ENCODE measurements around the gene SHC3.

Gene SHC3

DNA sequence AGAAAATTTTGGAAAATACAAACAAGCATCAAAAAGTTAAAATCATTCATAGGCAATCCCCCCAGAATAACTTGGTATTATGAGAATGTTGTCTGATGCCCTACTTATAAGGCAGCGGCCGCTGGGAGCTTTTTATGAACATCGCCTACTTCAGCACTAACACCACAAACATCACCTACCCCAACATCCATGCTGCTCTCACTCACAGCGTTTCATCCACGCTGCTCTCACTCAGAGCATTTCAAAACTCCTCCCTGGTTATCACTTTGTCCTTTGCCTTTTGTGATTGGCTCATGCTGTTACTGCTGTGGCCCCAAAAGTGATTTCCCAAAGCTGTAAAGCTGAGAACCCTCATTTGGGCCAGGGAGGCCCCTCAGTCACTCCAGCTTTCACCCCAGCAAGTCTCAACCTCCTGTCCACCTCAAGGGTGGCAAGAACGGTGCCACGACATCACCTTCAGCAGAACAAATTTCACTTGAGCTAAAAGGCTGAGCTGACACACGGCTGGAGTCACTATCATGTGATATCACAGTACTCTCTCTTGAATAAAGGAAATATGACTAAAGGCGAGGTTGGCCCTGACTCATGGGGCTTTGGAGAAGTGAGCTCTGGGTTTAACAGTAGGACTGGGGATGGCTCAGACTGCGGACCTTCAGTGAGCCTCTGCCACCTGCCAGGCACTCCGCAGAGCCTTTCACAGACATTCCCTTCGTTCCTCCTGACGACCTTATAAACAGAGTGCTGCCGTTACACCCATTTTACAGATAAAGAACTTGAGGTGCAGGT is 25.2 kb downstream of the SHC3 start:
- DNase-seq, result peak; percentile 75

DNA sequence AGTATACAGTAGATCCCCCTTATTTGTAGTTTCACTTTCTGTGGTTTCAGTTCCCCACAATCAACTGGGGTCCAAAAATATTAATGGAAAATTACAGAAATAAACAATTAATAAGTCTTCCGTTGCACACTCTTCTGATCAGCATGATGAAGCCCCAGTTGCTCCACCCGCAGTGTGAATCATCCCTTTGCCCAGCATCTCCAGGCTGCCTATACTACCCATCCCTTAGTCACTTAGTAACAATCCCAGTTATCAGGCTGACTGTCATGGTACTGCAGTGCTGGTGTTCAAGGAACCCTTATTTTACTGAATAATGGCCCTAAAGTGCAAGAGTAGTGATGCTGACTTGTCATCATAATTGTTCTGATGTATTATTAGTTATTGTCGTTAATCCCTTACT is 28.9 kb downstream of the SHC3 start:
- DNase-seq, result no peak

DNA sequence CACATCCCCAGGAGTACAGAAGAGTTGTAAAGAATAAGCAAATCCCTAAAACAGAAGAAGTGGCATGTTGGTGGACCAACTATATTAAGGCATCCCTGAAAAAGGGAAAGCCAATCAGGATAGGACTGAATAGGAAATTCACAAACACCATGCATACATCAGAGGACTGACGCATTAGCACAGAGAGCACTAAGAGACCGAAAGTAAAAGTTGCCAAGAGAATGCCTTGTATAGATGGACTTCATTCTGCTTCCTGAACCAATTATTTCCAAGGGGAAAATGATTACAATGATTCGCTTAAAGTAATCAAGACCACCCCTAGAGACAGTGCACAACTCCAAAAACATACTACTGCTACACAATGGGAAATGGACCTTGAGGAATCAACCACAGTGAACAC is 33.5 kb downstream of the SHC3 start:
- DNase-seq, result no peak

DNA sequence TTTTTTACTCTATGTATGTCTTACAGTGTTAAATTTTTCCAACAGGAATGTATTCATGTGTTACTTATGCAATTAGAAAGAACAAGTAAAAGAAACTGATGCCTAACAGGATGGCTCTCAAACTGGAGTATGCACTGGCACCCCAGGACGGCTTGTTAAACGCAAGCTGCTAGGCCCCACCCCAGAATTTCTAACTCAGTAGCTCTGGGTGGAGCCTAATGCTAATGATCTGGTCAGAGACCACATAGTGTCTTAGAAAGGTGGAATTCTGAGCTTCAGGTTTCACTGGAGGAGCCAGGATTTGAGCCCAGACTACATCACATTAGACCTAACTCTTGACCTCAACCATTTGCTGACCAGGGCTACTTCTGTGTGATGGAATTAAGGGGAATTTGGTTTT is 34.4 kb downstream of the SHC3 start:
- no peak for DNase-seq

DNA sequence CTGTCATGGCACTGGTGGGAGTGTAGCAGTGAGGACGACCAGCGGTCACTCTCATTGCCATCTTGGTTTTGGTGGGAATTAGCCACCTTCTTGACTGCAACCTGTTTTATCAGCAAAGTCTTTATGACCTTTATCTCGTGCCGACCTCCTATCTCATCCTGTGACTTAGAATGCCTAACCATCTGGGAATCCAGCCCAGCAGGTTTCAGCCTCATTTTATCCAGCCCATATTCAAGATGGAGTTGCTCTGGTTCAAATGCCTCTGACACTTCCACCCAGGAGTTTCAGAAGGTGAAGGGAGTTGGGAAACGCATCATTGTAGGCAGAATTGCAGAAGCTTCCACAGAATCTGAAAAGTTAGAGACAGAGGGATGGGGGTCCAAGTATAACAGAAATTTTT is 35.4 kb downstream of the SHC3 start:
- DNase-seq, result no peak

DNA sequence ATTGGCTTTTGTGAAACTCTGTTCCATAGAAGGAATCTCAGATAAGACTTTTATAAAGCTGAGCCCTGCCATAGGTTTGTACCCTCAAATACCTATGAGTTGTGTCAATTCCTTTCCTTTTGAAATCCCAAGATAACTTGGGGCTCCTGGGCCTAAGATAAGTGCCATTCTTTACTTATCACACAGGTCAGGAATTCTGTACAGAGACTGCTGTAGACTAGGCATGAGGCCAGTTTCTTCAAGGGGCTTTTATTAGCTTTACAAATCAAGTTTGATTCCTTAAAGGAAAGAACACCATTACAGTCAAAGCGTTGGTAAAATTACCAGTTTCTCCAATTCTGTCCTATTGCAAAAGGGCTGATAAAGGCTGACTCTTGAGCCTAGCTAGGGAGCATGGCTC is 39.2 kb downstream of the SHC3 start:
- DNase-seq, result no peak

DNA sequence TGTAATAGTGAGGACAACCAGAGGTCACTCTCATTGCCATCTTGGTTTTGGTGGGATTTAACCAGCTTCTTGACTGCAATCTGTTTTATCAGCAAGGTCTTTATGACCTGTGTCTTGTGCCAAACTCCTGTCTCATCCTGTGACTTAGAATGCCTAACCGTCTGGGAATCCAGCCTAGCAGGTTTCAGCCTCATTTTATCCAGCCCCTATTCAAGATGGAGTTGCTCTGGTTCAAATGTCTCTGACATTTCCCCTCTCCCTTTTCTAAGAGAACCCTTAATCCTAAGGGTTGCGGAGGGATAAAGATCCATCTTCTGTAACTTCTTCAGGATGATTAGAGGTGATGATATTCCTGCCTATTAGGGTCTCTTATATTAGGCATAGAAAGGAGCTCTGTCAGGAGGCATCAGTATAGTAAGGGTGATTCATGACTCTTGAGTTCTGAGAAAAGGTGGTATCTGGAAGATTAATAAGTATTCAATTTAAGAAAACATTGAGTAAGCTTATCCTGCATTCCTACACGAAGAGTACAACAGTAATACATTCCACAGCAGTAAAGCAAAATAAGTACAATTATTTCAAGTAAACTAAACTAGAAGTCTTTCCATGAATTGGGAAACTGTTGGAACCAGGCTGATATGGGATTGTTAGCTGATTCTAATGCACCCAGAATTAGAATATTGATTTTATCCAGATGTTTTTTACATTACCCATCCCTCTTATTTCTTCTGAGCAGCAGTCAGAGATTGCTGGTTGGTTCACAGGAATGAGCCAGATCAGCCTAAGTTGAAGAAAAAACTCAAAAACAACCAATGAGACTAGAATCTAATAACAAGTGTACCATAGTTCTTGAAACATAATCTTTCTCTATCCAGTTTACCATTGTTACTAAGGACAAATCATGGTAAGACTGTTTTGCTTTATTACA is 39.9 kb downstream of the SHC3 start:
- no peak for DNase-seq

DNA sequence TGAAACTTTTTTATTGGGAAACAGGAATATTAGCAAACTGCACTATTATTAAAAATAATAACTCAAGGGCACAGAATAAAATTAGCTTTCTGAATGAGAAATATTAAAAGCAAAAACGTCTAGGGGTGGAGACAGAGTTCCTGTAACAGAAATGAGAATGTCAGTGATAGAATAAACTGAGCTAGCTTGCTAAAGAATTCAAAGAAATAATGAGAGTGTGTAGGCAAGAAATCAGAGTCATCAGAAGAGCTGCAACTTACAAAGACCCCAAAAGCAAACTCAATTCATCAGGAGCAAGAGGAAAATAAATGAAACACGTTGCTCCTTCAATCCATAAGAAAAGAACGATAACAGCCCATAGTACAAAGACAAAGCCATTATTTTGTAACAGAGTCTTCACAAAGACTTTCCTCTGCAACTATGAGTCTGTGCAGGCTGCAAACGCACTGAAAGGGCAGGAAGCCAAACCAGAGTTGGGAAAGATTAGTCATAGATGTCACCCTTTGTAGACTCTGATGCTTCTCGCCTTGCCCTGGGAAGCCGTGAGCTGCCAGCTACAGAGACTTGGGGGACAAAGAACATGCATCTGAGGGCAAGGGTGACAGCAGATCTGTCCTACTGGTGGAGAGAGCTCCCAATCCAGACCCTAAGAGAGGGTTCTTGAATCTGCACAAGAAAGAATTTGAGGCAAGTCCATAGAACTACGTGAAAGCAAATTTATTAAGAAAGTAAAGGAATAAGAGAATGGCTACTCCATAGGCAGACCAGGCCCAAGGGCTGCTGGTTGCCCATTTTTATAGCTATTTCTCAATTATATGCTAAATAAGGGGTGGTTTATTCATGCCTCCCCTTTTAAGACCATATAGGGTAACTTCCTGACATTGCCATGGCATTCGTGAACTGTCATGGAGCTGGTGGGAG is 40.8 kb downstream of the SHC3 start:
- peak; percentile 65 for DNase-seq

DNA sequence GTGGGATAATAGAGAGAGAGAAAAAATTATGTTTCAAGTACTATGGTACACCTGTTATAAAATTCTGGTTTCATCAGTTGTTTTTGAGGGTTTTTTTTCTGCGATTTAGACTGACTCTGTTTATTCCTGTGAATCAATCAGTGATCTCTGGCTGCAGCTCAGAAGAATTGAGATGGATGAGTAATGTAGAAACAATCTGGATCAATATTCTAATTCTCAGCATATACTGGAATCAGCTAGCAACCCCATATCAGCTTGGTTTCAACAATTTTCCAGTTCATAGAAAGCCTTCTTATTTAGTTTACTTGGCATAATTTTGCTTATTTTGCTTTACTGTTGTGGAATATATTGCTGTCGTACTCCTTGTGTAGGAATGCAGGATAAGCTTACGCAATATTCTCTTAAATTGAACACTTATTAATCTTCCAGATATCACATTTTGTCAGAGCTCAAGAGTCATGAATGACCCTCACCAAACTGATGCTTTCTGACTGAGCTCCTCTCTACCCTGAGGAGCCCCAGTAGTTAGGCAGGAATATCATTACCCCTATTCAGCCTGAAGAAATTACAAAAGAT is 42.9 kb downstream of the SHC3 start:
- no peak for DNase-seq

DNA sequence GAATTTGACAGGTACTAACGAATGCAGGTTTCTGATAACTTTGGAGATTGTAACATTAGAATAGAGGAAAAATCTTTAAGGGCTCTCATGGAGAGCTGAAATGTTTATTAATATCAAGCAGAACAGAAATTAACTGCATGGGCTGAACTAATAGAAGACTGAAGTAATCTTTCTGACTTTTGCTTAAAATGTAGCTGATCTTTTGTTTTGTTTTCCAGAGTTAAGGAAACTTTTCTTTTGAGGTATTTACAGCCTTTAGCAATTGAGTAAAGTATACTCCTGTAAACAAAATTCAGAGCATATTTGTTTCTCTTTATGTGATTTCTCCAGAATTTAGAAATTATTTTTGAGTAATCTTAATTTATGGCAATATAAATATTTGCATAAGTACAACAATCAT is 43.9 kb downstream of the SHC3 start:
- no peak for DNase-seq

DNA sequence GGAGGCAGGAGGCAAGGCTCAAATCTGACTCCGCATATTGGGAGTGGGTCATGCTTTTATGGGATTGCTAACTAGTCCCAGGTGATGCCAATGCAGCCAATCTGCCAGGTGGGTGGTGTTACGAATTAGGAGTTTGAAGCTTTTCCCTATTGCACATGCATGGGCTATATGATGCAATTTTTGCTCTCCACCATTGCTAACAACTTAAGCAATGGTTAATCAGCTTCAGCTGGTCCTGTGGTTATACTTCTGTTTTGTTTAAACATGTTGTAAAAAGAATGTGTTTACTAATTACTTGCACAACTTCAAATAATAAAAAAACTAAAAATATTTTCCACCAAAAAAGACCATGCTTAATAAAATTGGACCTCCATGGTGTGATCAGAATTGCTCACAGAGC is 55.7 kb downstream of the SHC3 start:
- peak; percentile 76 for DNase-seq

DNA sequence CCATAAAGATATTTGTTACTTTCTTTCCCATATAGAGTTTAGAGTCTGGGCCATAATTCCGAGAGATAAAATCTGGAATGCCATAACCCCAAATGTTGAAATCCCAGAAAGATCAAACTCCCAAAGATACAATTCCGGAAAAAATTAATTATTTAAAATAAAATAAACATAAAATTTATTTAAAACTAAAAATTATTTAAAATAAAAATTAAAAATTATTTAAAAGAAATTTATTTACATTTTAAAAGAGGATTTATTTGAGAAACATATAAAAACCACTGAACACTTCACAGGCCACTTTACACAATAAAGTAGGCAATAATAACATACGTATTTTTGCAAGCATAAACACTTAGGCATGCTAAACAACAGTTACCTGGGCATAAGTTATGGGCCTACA is 57.9 kb downstream of the SHC3 start:
- DNase-seq, result no peak

DNA sequence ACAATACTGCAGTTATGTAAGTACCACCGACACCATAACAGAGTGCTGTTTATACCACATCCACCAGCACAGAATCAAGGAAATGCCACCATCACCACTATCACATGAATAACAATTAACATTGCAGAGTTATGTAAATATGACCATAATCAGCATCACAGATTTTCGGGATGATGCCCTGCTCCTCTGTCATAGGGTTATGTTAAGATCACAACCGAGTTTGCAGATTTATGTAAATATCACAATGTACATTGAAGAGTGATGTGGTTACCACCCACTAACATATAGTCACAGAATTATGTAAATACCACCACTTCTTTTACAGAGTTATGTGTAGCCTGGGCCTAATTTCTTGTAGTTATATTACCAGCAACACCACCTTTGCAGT is 61.8 kb downstream of the SHC3 start:
- no peak for DNase-seq

DNA sequence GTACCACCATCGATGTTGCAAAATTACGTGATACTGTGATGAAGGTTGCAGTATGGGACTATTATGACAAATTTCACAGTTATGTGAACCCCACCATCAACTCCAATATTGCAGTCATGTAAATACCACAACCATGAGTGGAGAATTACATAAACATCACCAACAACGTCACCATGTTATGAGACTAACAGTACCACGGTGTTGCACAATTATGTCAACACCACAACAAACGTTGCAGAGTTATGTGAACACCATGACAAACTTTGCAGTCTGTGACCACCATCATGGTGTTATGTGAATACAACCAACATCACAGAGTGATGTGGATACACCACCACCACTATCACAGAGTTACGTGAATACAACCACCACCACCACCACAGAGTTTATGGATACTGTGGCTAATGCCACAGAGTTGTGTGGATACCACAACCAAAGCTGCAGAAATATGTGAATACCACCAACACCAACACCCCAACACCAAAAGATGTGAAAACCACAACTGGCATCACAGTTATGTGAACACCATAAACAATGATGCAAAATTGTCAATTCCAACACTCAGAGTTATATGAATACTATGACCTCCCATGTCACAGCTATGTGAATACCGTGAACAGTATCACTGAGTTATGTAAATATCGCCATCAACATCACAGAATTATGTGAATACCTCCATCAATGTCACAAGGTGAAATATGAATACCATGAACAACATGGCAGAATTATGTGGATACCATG is 62.4 kb downstream of the SHC3 start:
- DNase-seq, result no peak

DNA sequence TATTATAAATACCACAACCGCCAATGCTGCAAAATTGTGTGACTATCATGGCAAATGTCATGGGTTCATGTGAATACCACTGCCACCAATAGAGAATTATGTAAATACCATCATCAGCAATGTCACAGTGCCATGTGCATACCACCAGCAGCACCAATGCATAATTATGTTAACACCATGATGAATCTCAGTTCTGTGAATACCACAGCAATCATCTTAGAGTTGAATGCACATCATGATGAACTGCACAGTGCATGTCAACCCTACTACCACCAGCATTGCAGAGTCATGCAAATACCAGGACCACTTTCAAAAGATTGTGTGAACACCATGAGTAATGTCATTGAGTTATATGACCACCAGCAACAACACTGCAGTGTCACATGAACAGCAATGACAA is 63.2 kb downstream of the SHC3 start:
- no peak for DNase-seq

DNA sequence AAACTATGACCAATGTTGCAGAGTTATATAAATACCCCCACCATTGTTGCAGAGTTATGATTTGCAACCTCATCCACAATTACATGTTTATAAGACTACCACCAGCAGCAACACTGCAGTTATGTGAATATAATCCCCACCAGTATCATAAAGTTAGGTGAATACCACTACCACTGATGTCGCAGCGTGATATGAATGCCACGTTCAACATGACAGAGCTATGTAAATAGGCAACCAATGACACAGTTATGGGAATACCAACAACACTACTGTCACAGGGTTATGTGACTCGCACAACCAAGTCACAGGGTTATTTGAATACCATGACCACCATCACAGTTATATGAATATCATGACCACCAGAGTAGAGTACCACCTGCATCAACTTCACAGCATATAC is 63.9 kb downstream of the SHC3 start:
- no peak for DNase-seq

DNA sequence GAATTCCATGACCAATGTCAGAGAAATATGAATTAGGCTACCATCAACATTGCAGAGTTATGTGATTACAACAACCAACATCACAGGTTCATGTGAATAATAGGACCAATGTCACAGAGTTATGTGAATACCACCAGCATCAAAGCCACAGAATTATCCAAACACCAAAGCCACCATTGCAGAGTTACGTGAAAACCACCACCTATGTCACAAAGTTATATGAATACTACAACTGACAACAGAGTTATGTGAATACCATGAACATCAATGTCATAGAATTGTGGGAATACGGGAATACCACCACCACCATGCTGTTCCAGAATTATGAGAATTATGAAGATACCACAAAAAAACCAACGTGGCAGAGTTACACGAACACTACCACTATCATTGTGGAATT is 64.8 kb downstream of the SHC3 start:
- no peak for DNase-seq

DNA sequence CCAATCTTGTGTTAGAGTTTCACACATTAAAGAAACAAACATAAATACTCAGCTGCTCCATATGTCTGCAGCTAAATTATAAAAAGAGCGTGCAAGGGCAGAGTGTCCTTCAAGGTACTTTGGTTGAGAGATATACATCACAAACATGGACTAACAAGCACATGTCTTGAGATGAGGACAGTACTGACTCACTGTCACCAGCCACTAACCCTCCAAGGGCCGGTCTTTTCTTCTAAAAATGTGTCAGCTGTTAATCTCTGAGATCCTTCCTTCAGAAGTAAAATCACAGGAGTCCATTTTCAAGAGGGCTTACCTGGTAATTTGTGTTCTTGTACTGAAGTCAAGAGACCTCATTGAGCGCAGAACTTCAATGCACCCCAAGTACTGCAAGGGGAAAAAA is 66.4 kb downstream of the SHC3 start:
- DNase-seq, result no peak

DNA sequence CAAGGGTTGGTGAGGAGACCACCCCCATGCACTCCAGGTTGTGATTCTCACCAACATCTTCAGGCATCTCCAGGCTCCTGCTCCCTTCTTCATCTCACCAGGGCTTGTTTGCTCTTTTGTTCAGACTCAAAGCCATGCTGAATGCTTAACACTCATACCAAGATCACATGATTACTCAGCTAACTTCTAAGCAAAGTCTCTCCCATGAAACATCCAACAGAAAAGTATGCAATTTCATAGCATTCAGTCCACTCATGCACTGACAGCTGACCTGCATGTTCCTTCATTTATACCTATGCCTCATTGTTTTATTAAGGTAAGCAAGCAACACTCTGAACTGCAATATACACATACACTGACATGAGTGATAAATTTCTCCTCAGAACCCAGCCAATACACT is 69.0 kb downstream of the SHC3 start:
- no peak for DNase-seq

DNA sequence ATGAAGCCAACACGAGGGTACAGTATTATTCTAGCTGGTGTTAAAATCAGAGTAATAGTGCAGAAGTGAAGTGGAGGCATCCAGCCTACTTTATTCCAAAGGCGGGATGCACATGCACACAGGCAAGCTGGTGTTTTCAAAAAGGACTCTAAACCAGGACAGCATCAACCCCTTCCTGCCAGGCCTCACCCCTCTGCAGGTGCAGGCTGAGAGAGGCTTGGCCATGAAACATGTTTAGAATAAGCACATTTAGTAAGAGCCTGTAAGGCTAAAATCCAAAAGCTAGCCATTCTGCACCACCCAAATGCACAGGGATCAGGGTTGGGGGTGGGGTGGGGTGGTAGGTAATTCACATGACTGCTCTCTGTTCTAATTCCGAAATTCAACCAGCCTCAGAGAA is 71.2 kb downstream of the SHC3 start:
- DNase-seq, result no peak

DNA sequence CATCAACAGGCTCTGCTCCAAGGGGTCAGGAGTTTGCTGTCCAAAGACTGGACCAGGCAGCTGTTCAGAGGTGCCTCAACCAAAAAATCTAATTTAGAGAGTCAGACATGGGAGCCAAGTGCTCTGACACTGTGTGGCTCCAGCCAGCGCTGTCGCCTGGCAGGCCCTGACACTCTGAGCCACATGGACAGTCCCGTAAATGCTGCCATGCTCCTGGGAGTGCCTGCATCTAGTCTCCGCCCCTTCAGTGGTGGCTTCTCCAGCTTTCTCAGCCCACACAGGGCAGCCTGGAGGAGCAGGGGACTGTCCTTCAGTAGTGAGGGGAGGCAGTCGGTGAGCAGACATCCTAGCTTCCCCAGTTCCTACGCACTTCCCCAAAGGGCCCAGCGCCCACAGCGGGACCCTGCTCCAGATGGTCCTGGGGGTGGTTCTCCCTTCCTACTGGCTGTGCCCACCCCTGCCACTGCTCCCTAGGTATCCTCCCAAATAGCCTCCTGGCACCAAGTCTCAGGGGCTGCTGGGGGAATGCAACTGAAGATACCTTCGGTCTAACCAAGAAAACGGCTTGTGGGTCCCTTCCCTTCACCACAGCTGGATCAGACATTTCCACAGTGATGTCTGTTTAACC is 72.3 kb downstream of the SHC3 start:
- no peak for DNase-seq

DNA sequence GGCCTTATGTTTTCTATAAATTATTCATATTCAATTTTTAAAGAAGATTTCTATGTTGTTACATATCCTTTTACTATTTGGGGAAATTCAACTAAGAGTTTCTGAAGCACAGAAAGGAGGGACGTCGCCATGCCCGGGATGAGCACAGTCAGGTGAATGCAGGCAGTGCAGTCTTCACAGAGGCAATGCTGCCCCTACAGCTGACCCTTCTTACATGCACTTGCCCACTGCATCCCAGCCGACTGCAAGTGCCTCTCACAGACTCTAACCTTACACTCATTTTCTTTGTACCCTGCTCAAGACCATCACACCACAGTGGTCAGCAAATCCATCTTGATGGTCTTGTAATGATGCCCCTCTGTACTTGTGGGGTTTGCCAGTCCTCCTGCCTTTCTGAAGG is 73.8 kb downstream of the SHC3 start:
- DNase-seq, result no peak
